Aorta (tissue), 5 donors: ENCODE data around the gene GMIP. TPM values are rescaled to one million over a fixed set of nuclear protein-coding genes. Genes with fewer than 3 reads are reported as not detected.

Experiments
- ATAC-seq: fragments of 200-7000 bp; cut with Tn5 transposase; one replicate; pipeline ENCODE4 v1.9.1; 2022; ENCODE audit warnings: moderate library complexity; ENCODE audit not compliant: low FRiP score
- DNase-seq, 2 donors: peaks; one replicate each; pipeline ENCODE4 v3.0.0-alpha.2; 2020
- H3K27ac ChIP-seq, 2 donors: one replicate each; pipeline ENCODE4 v1.5.1; 2013; ENCODE audit warnings: low read length in 2 of 2, mild to moderate bottlenecking in 2 of 2, moderate library complexity in 2 of 2, control low read depth in 1 of 2, inconsistent platforms in 1 of 2, low read depth in 1 of 2
- H3K27me3 ChIP-seq, 2 donors: one replicate each; pipeline ENCODE4 v1.6.1; 2013; ENCODE audit warnings: control low read depth in 1 of 2, low read length in 1 of 2, mild to moderate bottlenecking in 1 of 2, moderate library complexity in 1 of 2; ENCODE audit not compliant: insufficient read depth in 2 of 2, control insufficient read depth in 1 of 2
- H3K36me3 ChIP-seq, 2 donors: one replicate each; pipeline ENCODE4 v1.6.1; 2013; ENCODE audit warnings: control low read depth in 1 of 2, low read length in 1 of 2, mild to moderate bottlenecking in 1 of 2; ENCODE audit not compliant: insufficient read depth in 2 of 2, control insufficient read depth in 1 of 2
- H3K4me1 ChIP-seq, 2 donors: one replicate each; pipeline ENCODE4 v1.6.1; 2013; ENCODE audit warnings: low read length in 2 of 2, control low read depth in 1 of 2, mild to moderate bottlenecking in 1 of 2, moderate library complexity in 1 of 2; ENCODE audit not compliant: insufficient read depth in 2 of 2, control insufficient read depth in 1 of 2
- H3K4me3 ChIP-seq, 2 donors: one replicate each; pipeline ENCODE4 v1.5.1; 2013; ENCODE audit warnings: low read length in 2 of 2, control low read depth in 1 of 2, mild to moderate bottlenecking in 1 of 2
- H3K9me3 ChIP-seq: one replicate; pipeline ENCODE4 v1.6.1; 2013; ENCODE audit warnings: mild to moderate bottlenecking, low read length; ENCODE audit not compliant: control insufficient read depth
- WGBS, 2 donors: extraction: QIAGEN DNeasy Blood & Tissue Kit; methylation state at CpG; one replicate each; pipeline ENCODE4 v1.1.7; 2013; 5-methylcytosine and 5-hydroxymethylcytosine counted together
- intact Hi-C, 2 donors: fragments of 100-400 bp; cut with DNase I; formaldehyde crosslinking; loops; one replicate each; pipeline versions ENCODE4 v1.14.2 to v1.15.0; 2022
- polyA plus RNA-seq, 2 donors: library from polyadenylated mRNA; stranded (reverse); fragments of 200-250 nt; gene quantifications; one replicate each; pipeline ENCODE4 v1.2.3, GENCODE V29; 2013
- total RNA-seq, 2 donors: library from RNA; stranded (reverse); fragmentation: NEBNext Ultra II Directional; extraction: Animal tissue kit (Norgen Biotek cat#: 25700); gene quantifications; one replicate each; pipeline ENCODE4 v1.2.1, GENCODE V29; 2021
- donor health status: healthy with polysubstance abuse.
- donor health status: Bipolar disorder and iron deficiency.
- donor health status: DM: no; HTN: no; CAD: no.
- donor health status: DM: no; HTN: no; CAD: no.
- donor health status: DM: yes; HTN: yes; CAD: no.

GMIP gene
- total and polyA plus RNA-seq, 4 donors: 3.4 to 25.6 (median 10.4) TPM

DNA sequence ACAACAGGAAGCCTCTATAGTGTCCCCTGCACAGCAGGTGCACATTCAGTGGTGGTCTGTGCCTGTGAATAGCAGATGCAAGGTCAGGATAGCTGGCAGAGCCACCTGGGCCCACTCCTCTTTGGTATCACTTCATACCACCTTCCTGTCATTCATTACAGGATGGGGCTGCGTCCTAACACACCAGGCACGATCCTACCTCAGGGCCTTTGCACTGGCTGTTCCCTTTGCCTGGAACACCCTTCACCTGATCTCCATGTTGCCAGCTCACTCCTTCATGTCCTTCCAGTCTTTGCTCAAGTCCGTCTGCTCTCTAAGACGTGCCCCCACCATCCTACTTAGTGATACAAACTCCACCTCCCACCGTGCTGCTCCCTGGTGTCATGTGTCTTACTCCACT lies 10.8 kb downstream of the GMIP start:
- 87 to 94% methylated on average over 5 of the region's 5 CpGs for WGBS, 2 donors
- no peaks in the 10 kb centered on the region for H3K36me3 ChIP-seq

DNA sequence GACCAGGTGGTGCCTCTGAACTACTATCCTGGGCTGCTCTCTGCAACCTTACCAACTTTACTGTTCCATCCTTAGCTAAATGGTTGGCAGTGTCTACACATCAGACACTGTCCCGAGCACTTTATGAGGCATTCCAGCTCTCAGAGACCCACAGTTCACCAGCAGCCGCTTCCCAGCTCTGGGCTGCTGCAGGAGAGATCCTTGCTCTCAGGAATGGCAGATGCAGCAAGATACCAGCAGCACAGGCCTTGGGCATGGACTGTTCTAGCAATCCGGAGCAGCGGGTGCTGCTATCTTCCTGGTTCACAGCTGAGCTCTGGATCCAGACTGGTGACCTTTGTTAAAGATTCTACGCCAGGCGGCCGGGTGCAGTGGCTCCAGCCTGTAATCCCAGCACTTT lies 12.1 kb downstream of the GMIP start:
- Histone ChIP-seq H3K27me3 (no peaks in the 10 kb centered on the region), H3K36me3 (no peaks in the 10 kb centered on the region), H3K4me3 (no peak overlapping the region), H3K4me1 (no peaks in the 10 kb centered on the region), H3K9me3 (no peaks in the 10 kb centered on the region), H3K27ac (no peak overlapping the region)
- DNase-seq: no peak
- ATAC-seq: no peak
- intact Hi-C loops: no loop called here
- WGBS, 2 donors: 95% methylated on average over 7 of the region's 7 CpGs

More for the DNA sequence above, 10.8 kb downstream of the GMIP start:
- DNase-seq: no peak
- Histone ChIP-seq H3K4me1 (no peaks in the 10 kb centered on the region), H3K4me3 (no peak overlapping the region), H3K27ac (no peak overlapping the region), H3K27me3 (no peaks in the 10 kb centered on the region), H3K9me3 (no peaks in the 10 kb centered on the region)
- intact Hi-C loops: no loop called here
- ATAC-seq: no peak

DNA sequence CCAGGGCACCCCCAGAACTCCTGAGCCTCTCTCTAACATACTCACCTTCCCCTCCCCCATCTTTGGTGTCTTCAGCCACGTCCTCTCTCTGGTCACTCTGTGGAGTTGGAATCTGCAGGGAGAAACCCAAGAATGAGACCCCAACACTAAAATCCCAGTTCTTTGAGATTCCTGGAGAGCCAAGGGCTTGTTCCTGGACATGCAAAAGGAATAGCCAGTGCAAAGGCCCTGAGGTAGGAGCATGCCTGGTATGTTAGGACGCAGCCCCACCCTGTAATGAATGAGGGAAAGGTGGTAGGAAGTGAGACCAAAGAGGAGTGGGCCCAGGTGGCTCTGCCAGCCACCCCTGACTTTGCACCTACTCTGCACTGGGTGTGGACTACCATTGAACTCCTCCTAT lies 13.0 kb downstream of the GMIP start:
- no peak overlapping the region for H3K27ac ChIP-seq
- no peaks in the 10 kb centered on the region for H3K9me3 ChIP-seq
- H3K4me3 ChIP-seq: no peak overlapping the region
- H3K4me1 ChIP-seq: no peaks in the 10 kb centered on the region
- no peaks in the 10 kb centered on the region for H3K27me3 ChIP-seq
- intact Hi-C loops: no loop called here
- ATAC-seq (no peak), DNase-seq (no peak)
- no peaks in the 10 kb centered on the region for H3K36me3 ChIP-seq
- 98 to 100% methylated on average over 2 of the region's 2 CpGs for WGBS, 2 donors

DNA sequence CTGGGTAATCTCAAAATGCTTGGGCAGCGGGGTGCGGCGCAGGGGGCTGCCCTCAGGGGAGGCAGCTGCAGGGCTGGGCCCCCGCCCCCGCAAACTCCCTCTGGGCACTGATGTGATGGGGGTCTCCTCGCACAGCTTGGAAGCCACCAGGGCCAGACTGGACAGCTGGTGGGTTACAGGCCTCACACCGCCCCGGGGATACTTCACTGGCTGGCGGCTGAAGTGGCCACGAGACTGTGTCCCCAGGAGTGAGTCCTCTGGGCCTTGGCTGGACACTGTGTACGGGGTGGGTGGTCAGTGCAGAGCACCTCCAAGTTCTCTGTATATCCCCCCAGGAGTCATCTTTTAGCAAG lies 13.4 kb downstream of the GMIP start:
- Histone ChIP-seq H3K36me3 (no peaks in the 10 kb centered on the region), H3K4me1 (no peaks in the 10 kb centered on the region), H3K9me3 (no peaks in the 10 kb centered on the region), H3K4me3 (no peak overlapping the region), H3K27me3 (no peaks in the 10 kb centered on the region), H3K27ac (no peak overlapping the region)
- DNase-seq (no peak), ATAC-seq (no peak)
- WGBS, 2 donors: 98% methylated on average over 11 of the region's 11 CpGs
- intact Hi-C loops: no loop called here

DNA sequence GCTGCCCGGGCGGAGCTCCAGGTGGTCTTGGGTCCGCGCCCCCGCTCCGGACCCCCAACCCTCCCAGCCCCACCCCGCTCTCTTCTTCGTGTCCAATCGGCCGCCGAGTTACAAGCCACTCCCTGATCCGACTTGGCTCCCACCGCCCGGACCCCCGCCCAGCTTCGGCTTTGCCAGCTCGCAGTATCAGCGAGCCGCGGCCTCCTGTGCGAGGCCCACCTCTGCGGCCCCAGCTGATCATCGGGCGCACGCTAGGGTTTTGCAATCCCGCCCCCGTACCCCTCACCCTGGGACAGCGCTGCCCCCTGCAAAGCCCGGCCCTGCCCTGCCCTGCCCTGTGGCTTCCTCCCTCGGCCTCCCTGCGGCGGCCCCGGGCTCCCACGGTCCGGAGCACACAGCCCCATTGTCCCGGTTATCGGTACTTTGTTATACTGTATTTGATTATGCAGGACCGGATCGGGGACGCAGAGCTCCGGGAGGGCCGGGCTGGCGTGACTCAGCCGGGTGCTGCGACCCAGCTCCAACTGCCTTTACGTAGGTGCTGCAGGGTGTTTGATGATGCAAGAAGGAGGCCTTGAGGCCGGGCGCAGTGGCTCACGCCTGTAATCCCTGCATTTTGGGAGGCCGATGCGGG lies 14.8 kb downstream of the GMIP start:
- Histone ChIP-seq H3K4me3 (no peak overlapping the region), H3K36me3 (no peaks in the 10 kb centered on the region), H3K4me1 (no peaks in the 10 kb centered on the region), H3K9me3 (no peaks in the 10 kb centered on the region), H3K27ac (no peak overlapping the region), H3K27me3 (no peaks in the 10 kb centered on the region)
- 17 to 21% methylated on average over 36 to 51 of the region's 51 CpGs for WGBS, 2 donors
- ATAC-seq (peak; percentile 43), DNase-seq (no peak)
- intact Hi-C loops: no loop called here

DNA sequence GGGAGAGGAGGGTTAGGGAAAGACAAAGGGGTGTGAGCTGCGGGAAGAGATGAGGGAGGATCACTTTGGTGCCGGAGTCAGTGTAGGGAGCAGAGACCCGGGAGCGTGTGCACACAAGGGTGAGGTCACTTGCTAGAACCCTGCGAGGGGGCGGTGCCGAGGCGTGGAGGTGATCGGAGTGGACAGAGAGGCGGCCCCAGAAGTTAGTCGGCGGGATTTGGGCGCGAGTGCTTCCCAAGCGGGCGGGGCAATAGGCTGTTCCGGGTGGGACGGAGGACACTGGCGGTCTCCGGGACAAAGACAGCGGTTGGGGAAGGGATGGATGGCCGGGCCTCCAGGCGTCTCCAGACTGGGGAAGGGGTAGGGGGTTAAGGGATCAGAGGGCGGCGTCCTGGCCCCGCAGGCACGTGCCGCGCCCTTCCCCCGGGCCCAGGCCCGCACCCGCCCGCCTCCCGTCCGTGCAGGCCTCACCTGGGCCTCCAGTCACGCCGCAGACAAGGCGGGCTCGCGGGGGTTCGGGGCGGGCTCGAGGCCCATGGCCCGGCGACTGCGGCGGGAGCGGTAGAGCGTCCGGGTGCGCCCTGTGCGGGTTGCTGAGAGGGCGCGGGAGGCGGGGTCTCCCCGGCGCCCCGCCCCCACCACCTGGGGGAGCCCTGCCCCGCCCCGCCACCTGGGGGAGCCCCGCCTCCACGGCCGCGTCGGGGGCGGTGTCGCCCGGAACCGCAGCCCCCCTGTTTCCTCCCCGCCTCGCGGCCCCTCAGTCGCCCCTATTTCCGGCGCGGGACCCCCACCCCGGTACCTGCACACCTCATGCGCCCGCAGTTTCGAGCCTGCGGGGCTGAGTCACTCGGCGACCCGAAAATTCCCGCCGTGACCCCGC lies 15.6 kb downstream of the GMIP start, which contains the start of gene LPAR2:
TSS of gene LPAR2 (minus strand) at position 600 of the 880 bp plus-strand sequence. CDS start 945 bp downstream, outside the sequence.
- Histone ChIP-seq H3K4me1 (no peaks in the 10 kb centered on the region), H3K4me3 (no peak within 1 kb of the TSS), H3K27me3 (no peaks in the 10 kb centered on the region), H3K36me3 (no peaks in the 10 kb centered on the region), H3K27ac (no peak within 1 kb of the TSS), H3K9me3 (no peaks in the 10 kb centered on the region)
- ATAC-seq (peak; percentile 47), DNase-seq (no peak)
- intact Hi-C loops: no loop called here
- 2 to 4% methylated on average over 62 to 87 of the region's 87 CpGs for WGBS, 2 donors

DNA sequence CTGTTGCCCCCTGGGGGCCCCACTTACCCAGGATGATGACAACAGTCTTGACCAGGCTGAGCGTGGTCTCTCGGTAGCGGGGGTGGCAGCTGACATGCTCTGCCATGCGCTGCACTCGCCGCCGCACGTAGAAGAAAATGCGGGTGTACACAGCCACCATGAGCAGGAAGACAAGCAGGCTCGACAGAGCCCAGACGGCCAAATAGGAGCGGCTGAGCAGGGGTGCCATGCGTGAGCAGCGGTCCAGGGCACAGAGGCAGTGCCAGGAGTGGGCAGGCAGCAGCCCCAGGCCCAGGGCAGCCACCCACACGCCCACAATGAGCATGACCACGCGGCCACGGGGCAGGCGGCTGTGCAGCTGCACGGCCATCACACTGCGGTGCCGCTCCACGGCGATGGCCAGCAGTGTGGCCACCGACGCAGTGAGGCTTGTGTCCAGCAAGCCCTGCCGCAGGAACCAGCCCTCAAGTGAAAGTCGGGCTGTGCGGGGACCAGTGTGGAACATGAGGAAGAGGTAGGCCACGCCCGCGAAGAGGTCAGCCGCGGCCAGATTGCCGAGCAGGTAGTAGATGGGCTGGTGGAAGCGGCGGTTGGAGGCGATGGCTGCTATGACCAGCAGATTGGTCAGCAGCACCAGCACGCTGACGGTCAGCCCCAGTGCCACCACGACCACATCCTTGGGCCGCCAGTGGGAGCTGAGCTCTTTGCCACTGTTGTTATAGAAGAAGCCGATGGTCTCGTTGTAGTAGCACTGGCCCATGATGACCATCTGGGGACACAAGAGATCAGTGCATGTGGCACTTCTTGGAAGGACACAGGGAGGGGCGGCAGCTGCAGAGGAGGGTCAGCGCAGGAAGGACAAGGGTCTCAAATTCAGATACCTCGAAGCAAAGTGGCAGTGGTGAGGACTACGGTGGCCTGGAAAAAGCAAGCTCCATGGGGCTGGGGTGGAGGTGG lies 16.7 kb downstream of the GMIP start:
- intact Hi-C loops: no loop called here
- 97% methylated on average over 48 of the region's 48 CpGs for WGBS, 2 donors
- no peak for DNase-seq

DNA sequence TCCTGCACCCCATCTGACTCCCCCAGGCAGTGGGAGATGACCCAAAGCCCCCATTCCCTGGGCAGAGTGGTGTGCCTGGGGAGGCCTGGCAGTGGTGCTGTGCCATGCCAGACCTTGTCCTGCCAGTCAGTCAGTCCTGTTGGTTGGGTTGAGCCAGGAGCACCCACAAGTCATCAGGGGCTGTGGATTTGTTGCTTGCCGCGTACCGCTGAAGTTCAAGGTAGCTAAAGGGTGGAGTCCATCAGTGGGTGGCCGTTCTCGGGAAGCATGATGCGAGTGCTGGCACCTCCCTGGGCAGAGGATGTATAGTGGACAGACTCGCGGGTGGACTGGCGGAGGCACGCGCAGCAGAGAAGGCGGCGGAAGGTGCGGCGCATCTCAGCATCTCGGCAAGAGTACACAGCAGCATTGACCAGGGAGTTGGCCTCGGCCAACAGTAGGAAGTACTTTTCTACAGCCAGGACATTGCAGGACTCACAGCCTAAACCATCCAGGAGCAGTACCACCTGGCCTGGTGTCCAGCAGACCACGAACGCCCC lies 19.4 kb downstream of the GMIP start:
- 96 to 97% methylated on average over 19 of the region's 19 CpGs for WGBS, 2 donors
- no peak overlapping the region for H3K4me3 ChIP-seq
- no peak overlapping the region for H3K27ac ChIP-seq
- ATAC-seq (no peak), DNase-seq (no peak)
- no peaks in the 10 kb centered on the region for H3K27me3 ChIP-seq
- H3K9me3 ChIP-seq: no peaks in the 10 kb centered on the region
- intact Hi-C loops: no loop called here
- no peaks in the 10 kb centered on the region for H3K4me1 ChIP-seq
- H3K36me3 ChIP-seq: no peaks in the 10 kb centered on the region

More for the DNA sequence above, 16.7 kb downstream of the GMIP start:
- Histone ChIP-seq H3K4me3 (no peak overlapping the region), H3K4me1 (no peaks in the 10 kb centered on the region), H3K27me3 (no peaks in the 10 kb centered on the region), H3K9me3 (no peaks in the 10 kb centered on the region), H3K27ac (no peak overlapping the region), H3K36me3 (no peaks in the 10 kb centered on the region)
- peak; percentile 7 for ATAC-seq
